H9 (cell line): ENCODE results near the gene ITGA1. TPM values are rescaled to one million over a fixed set of nuclear protein-coding genes. Genes with fewer than 3 reads are reported as not detected.

ENCODE experiments used
- DNase-seq: peaks from one replicate; pipeline ENCODE4 v3.0.0-alpha.2; 2017
- H2AFZ ChIP-seq: one replicate; pipeline ENCODE4 v1.6.1; 2013; ENCODE audit warnings: mild to moderate bottlenecking, low read length, control low read depth, moderate library complexity
- H2AK5ac ChIP-seq: 2 replicates; pipeline ENCODE4 v1.6.1; 2013; ENCODE audit warnings: low read length, control low read depth, mixed read lengths; ENCODE audit not compliant: insufficient read length
- H2BK120ac ChIP-seq: one replicate; pipeline ENCODE4 v1.6.1; 2013; ENCODE audit warnings: low read depth, mild to moderate bottlenecking, low read length, control low read depth, inconsistent platforms; ENCODE audit not compliant: poor library complexity, severe bottlenecking
- H2BK12ac ChIP-seq: 2 replicates; pipeline ENCODE4 v1.6.1; 2013; ENCODE audit warnings: low read length, control low read depth, mixed read lengths, low read depth; ENCODE audit not compliant: insufficient read length
- H2BK15ac ChIP-seq: 2 replicates; pipeline ENCODE4 v1.6.1; 2013; ENCODE audit warnings: low read depth, low read length, control low read depth
- H2BK20ac ChIP-seq: one replicate; pipeline ENCODE4 v1.6.1; 2013; ENCODE audit warnings: low read depth, mild to moderate bottlenecking, low read length, control low read depth, inconsistent platforms; ENCODE audit not compliant: poor library complexity, severe bottlenecking
- H2BK5ac ChIP-seq: 2 replicates; pipeline ENCODE4 v1.6.1; 2013; ENCODE audit warnings: low read length, control low read depth, mixed read lengths; ENCODE audit not compliant: insufficient read length
- H3K14ac ChIP-seq: 2 replicates; pipeline ENCODE4 v1.6.1; 2013; ENCODE audit warnings: low read length, control low read depth; ENCODE audit not compliant: insufficient read depth
- H3K18ac ChIP-seq: 2 replicates; pipeline ENCODE4 v1.6.1; 2013; ENCODE audit warnings: low read depth, mild to moderate bottlenecking, mixed read lengths, low read length, control low read depth; ENCODE audit not compliant: insufficient read length
- H3K23ac ChIP-seq: 2 replicates; pipeline ENCODE4 v1.6.1; 2013; ENCODE audit warnings: low read length, control low read depth, mixed read lengths, low read depth; ENCODE audit not compliant: insufficient read length
- H3K23me2 ChIP-seq: 2 replicates; pipeline ENCODE4 v1.6.1; 2013; ENCODE audit warnings: low read depth, mild to moderate bottlenecking, mixed read lengths, low read length, control low read depth; ENCODE audit not compliant: insufficient read length, poor library complexity, severe bottlenecking
- H3K27ac ChIP-seq: 2 replicates; pipeline ENCODE4 v1.5.1; 2013; ENCODE audit warnings: low read length, control low read depth, mixed read lengths, low read depth; ENCODE audit not compliant: insufficient read length
- H3K27me3 ChIP-seq: 2 replicates; pipeline ENCODE4 v1.6.1; 2013; ENCODE audit warnings: low read length, control low read depth, inconsistent platforms; ENCODE audit not compliant: insufficient read depth
- H3K4ac ChIP-seq: 2 replicates; pipeline ENCODE4 v1.6.1; 2013; ENCODE audit warnings: low read depth, mild to moderate bottlenecking, control low read depth, inconsistent platforms, low read length, moderate library complexity
- H3K4me1 ChIP-seq: 2 replicates; pipeline ENCODE4 v1.6.1; 2013; ENCODE audit warnings: low read length, control low read depth, inconsistent platforms; ENCODE audit not compliant: insufficient read depth
- H3K4me2 ChIP-seq: 2 replicates; pipeline ENCODE4 v1.6.1; 2013; ENCODE audit warnings: low read length, control low read depth, mixed read lengths; ENCODE audit not compliant: insufficient read length, insufficient read depth
- H3K56ac ChIP-seq: 2 replicates; pipeline ENCODE4 v1.6.1; 2013; ENCODE audit warnings: low read depth, mild to moderate bottlenecking, mixed read lengths, low read length, control low read depth; ENCODE audit not compliant: insufficient read length
- H3K79me1 ChIP-seq: 2 replicates; pipeline ENCODE4 v1.6.1; 2013; ENCODE audit warnings: low read depth, mild to moderate bottlenecking, moderate library complexity, low read length, control low read depth, inconsistent platforms; ENCODE audit not compliant: insufficient read depth, poor library complexity, severe bottlenecking
- H3K79me2 ChIP-seq: 2 replicates; pipeline ENCODE4 v1.6.1; 2013; ENCODE audit warnings: low read length, control low read depth, inconsistent platforms; ENCODE audit not compliant: insufficient read depth
- H3K9ac ChIP-seq: 2 replicates; pipeline ENCODE4 v1.6.1; 2013; ENCODE audit warnings: low read length, control low read depth, mixed read lengths; ENCODE audit not compliant: insufficient read length; ENCODE audit errors: extremely low read depth
- H3K9me3 ChIP-seq: one replicate; pipeline ENCODE4 v1.6.1; 2013; ENCODE audit warnings: low read depth, low read length, inconsistent platforms; ENCODE audit not compliant: control insufficient read depth
- H3T11ph ChIP-seq: one replicate; pipeline ENCODE4 v1.6.1; 2013; ENCODE audit warnings: mild to moderate bottlenecking, low read length, control low read depth, inconsistent platforms
- H4K20me1 ChIP-seq: one replicate; pipeline ENCODE4 v1.6.1; 2013; ENCODE audit not compliant: control insufficient read depth, insufficient read length, insufficient read depth
- H4K5ac ChIP-seq: 2 replicates; pipeline ENCODE4 v1.6.1; 2013; ENCODE audit warnings: low read depth, mild to moderate bottlenecking, mixed read lengths, low read length, control low read depth; ENCODE audit not compliant: insufficient read length
- H4K8ac ChIP-seq: replicated peaks from 2 replicates; pipeline ENCODE4 v1.6.1; 2013; ENCODE audit warnings: low read length, control low read depth, mixed read lengths, low read depth; ENCODE audit not compliant: insufficient read length
- H4K91ac ChIP-seq: 2 replicates; pipeline ENCODE4 v1.6.1; 2013; ENCODE audit warnings: low read depth, mild to moderate bottlenecking, moderate library complexity, mixed read lengths, low read length, control low read depth; ENCODE audit not compliant: insufficient read length
- H3K27ac Mint-ChIP-seq, 3 experiments: 2 replicates in 2 of 3; 3 replicates in 1 of 3; pipeline ENCODE4 v1.8.0; 2020 to 2021; ENCODE audit warnings: mixed read lengths in 3 of 3, mild to moderate bottlenecking in 1 of 3, moderate library complexity in 1 of 3
- H3K27me3 Mint-ChIP-seq: 2 replicates; pipeline ENCODE4 v1.8.0; 2021; ENCODE audit warnings: low read depth, mild to moderate bottlenecking, moderate library complexity, mixed read lengths
- H3K36me3 Mint-ChIP-seq, 3 experiments: 2 replicates in 2 of 3; 3 replicates in 1 of 3; pipeline ENCODE4 v1.8.0; 2020 to 2021; ENCODE audit warnings: low read depth in 3 of 3, mixed read lengths in 3 of 3; ENCODE audit not compliant: insufficient read depth in 1 of 3
- H3K4me1 Mint-ChIP-seq, 2 experiments: 2 replicates each; pipeline ENCODE4 v1.8.0; 2020; ENCODE audit warnings: mixed read lengths in 2 of 2
- H3K4me3 Mint-ChIP-seq, 2 experiments: 2 replicates in 1 of 2; 3 replicates in 1 of 2; pipeline ENCODE4 v1.8.0; 2020 to 2021; ENCODE audit warnings: mild to moderate bottlenecking in 2 of 2, mixed read lengths in 2 of 2, moderate library complexity in 1 of 2
- H3K9me3 Mint-ChIP-seq, 2 experiments: 2 replicates in 1 of 2; 3 replicates in 1 of 2; pipeline ENCODE4 v1.8.0; 2020; ENCODE audit warnings: mild to moderate bottlenecking in 2 of 2, mixed read lengths in 2 of 2, moderate library complexity in 1 of 2
- CTCF ChIP-seq: fragments of 200-600 bp; sonication (generic); conservative IDR thresholded peaks from 3 replicates; pipeline ENCODE4 v1.8.0; 2021; ENCODE audit warnings: antibody characterized with exemption, mild to moderate bottlenecking
- WGBS: extraction: QIAGEN DNeasy Blood & Tissue Kit; methylation state at CpG from one replicate; pipeline ENCODE4 v1.1.7; 2013; ENCODE audit warnings: missing lambda C conversion rate, low lambda C conversion rate, mixed read lengths; ENCODE audit not compliant: insufficient read length; ENCODE audit errors: extremely low coverage; 5-methylcytosine and 5-hydroxymethylcytosine counted together
- total RNA-seq: library from RNA; stranded (reverse); gene quantifications from 2 replicates; pipeline ENCODE4 v1.2.1, GENCODE V29; 2021

The ITGA1 gene
- total RNA-seq, 1 experiment from 2014 or later: 3.9 TPM

- H2BK5ac ChIP-seq: no peak overlapping the region
- Mint-ChIP-seq H3K27me3 (peaks cover 13% of the 10 kb centered on the region), H3K36me3 (no peaks in the 10 kb centered on the region), H3K4me3 (peak overlapping the region; percentile 86 to 92), H3K27ac (no peak overlapping the region; a peak in 1 of 7 replicates), H3K9me3 (peaks cover 0 to 2% of the 10 kb centered on the region in 2 experiments; a peak in 1 of 5 replicates), H3K4me1 (peaks cover 19 to 22% of the 10 kb centered on the region in 2 experiments)
- no peak overlapping the region for H3K27ac ChIP-seq
- H3K27me3 ChIP-seq: no peaks in the 10 kb centered on the region
- H3K4me2 ChIP-seq: peak overlapping the region; percentile 86
- no peaks in the 10 kb centered on the region for H3K9me3 ChIP-seq
- H2BK12ac ChIP-seq: no peak overlapping the region
- H4K5ac ChIP-seq: no peak overlapping the region
- H3K79me2 ChIP-seq: no peaks in the 10 kb centered on the region
- no peak for TF ChIP-seq CTCF
- no peaks in the 10 kb centered on the region for H4K20me1 ChIP-seq
- H4K8ac ChIP-seq: no peak overlapping the region
- no peak overlapping the region for H2AFZ ChIP-seq
- no peak overlapping the region for H3K14ac ChIP-seq
- DNase-seq: no peak
- H4K91ac ChIP-seq: no peak overlapping the region
- H3K23me2 ChIP-seq: peaks cover 8% of the 10 kb centered on the region
- no peak overlapping the region for H3K18ac ChIP-seq
- WGBS: no CpG with 5 or more reads among the region's 7 CpGs
- no peak overlapping the region for H2AK5ac ChIP-seq
- no peak overlapping the region for H3K56ac ChIP-seq
- no peaks in the 10 kb centered on the region for H3K4me1 ChIP-seq
- no peaks in the 10 kb centered on the region for H3K79me1 ChIP-seq
- H2BK15ac ChIP-seq: no peak overlapping the region
- peak overlapping the region; percentile 52 for H3K9ac ChIP-seq
- no peak overlapping the region for H2BK120ac ChIP-seq
- no peak overlapping the region for H3T11ph ChIP-seq
- H3K4ac ChIP-seq: no peak overlapping the region
- no peak overlapping the region for H3K23ac ChIP-seq
- H2BK20ac ChIP-seq: no peak overlapping the region
Measured at GRCh38 chr5:52788505-52788821, 747 bp downstream of the ITGA1 start.
